ENCODE results near the gene FER1L5. TPM values are rescaled to one million over a fixed set of nuclear protein-coding genes. Genes with fewer than 3 reads are reported as not detected.

Gene FER1L5
- total and polyA plus RNA-seq, 2 experiments from 2014 or later: 0.18 to 0.76 TPM

DNA sequence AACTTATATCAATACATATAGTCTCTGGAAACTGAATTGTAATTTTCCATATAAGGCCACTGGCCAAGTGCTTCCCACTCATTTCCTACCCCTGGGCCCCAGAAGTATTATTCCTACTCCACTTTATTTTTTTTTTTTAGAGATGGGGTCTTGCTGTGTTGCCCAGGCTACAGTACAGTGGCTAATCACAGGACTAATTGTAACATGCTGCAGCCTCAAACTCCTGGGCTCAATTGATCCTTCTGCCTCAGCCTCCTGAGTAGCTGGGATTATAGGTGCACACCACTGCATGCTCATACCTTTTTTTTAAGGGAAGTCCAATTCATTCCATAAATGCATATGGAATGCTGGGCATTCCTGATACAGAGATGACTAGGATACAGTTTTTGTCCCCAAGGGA, 111.8 kb downstream of the FER1L5 start:
- H3K27me3 Mint-ChIP-seq (ENCODE audit: insufficient read depth, low read depth, poor library complexity): peaks cover 13% of the 10 kb centered on the region
- no peaks in the 10 kb centered on the region for H3K79me2 ChIP-seq (replicated peaks; ENCODE audit: insufficient read depth)
- no peak overlapping the region for H3K27ac ChIP-seq (ENCODE audit: low read depth)
- DNase-seq (ENCODE audit: low spot score) (no peak), ATAC-seq (no peak)
- no peak overlapping the region for H3K4me3 Mint-ChIP-seq
- no peak overlapping the region for H2AFZ ChIP-seq
- H3F3A ChIP-seq (replicated peaks; ENCODE audit: low read depth): no peaks in the 10 kb centered on the region
- no peaks in the 10 kb centered on the region for H3K36me3 Mint-ChIP-seq (ENCODE audit: low read depth)
- no peaks in the 10 kb centered on the region for H3K9me3 Mint-ChIP-seq
- H3K4me1 Mint-ChIP-seq: peaks cover 8% of the 10 kb centered on the region
- TF ChIP-seq EZH2 (IDR thresholded peaks at IDR 0.05; ENCODE audit: low read depth, unreplicated experiment) (no peak), JUNB (IDR thresholded peaks at IDR 0.05; ENCODE audit: unreplicated experiment) (no peak), ZNF114 (CRISPR knock-in tag; IDR thresholded peaks at IDR 0.05) (no peak), ZNF331 (CRISPR knock-in tag; IDR thresholded peaks at IDR 0.05; ENCODE audit: low read depth) (no peak), CREB1 (CRISPR knock-in tag; IDR thresholded peaks at IDR 0.05; ENCODE audit: low read depth) (no peak), STAT1 (IDR thresholded peaks at IDR 0.05; ENCODE audit: unreplicated experiment) (no peak), EZH2phosphoT487 (IDR thresholded peaks at IDR 0.05; ENCODE audit: unreplicated experiment) (no peak), POLR2AphosphoS5 (IDR thresholded peaks at IDR 0.05; ENCODE audit: low read depth) (no peak), NANOG (IDR thresholded peaks at IDR 0.05; ENCODE audit: borderline replicate concordance) (no peak)
- TF ChIP-seq, protein P1, sequence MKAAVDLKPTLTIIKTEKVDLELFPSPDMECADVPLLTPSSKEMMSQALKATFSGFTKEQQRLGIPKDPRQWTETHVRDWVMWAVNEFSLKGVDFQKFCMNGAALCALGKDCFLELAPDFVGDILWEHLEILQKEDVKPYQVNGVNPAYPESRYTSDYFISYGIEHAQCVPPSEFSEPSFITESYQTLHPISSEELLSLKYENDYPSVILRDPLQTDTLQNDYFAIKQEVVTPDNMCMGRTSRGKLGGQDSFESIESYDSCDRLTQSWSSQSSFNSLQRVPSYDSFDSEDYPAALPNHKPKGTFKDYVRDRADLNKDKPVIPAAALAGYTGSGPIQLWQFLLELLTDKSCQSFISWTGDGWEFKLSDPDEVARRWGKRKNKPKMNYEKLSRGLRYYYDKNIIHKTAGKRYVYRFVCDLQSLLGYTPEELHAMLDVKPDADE (IDR thresholded peaks at IDR 0.05): no peak
- TF ChIP-seq, protein P2, sequence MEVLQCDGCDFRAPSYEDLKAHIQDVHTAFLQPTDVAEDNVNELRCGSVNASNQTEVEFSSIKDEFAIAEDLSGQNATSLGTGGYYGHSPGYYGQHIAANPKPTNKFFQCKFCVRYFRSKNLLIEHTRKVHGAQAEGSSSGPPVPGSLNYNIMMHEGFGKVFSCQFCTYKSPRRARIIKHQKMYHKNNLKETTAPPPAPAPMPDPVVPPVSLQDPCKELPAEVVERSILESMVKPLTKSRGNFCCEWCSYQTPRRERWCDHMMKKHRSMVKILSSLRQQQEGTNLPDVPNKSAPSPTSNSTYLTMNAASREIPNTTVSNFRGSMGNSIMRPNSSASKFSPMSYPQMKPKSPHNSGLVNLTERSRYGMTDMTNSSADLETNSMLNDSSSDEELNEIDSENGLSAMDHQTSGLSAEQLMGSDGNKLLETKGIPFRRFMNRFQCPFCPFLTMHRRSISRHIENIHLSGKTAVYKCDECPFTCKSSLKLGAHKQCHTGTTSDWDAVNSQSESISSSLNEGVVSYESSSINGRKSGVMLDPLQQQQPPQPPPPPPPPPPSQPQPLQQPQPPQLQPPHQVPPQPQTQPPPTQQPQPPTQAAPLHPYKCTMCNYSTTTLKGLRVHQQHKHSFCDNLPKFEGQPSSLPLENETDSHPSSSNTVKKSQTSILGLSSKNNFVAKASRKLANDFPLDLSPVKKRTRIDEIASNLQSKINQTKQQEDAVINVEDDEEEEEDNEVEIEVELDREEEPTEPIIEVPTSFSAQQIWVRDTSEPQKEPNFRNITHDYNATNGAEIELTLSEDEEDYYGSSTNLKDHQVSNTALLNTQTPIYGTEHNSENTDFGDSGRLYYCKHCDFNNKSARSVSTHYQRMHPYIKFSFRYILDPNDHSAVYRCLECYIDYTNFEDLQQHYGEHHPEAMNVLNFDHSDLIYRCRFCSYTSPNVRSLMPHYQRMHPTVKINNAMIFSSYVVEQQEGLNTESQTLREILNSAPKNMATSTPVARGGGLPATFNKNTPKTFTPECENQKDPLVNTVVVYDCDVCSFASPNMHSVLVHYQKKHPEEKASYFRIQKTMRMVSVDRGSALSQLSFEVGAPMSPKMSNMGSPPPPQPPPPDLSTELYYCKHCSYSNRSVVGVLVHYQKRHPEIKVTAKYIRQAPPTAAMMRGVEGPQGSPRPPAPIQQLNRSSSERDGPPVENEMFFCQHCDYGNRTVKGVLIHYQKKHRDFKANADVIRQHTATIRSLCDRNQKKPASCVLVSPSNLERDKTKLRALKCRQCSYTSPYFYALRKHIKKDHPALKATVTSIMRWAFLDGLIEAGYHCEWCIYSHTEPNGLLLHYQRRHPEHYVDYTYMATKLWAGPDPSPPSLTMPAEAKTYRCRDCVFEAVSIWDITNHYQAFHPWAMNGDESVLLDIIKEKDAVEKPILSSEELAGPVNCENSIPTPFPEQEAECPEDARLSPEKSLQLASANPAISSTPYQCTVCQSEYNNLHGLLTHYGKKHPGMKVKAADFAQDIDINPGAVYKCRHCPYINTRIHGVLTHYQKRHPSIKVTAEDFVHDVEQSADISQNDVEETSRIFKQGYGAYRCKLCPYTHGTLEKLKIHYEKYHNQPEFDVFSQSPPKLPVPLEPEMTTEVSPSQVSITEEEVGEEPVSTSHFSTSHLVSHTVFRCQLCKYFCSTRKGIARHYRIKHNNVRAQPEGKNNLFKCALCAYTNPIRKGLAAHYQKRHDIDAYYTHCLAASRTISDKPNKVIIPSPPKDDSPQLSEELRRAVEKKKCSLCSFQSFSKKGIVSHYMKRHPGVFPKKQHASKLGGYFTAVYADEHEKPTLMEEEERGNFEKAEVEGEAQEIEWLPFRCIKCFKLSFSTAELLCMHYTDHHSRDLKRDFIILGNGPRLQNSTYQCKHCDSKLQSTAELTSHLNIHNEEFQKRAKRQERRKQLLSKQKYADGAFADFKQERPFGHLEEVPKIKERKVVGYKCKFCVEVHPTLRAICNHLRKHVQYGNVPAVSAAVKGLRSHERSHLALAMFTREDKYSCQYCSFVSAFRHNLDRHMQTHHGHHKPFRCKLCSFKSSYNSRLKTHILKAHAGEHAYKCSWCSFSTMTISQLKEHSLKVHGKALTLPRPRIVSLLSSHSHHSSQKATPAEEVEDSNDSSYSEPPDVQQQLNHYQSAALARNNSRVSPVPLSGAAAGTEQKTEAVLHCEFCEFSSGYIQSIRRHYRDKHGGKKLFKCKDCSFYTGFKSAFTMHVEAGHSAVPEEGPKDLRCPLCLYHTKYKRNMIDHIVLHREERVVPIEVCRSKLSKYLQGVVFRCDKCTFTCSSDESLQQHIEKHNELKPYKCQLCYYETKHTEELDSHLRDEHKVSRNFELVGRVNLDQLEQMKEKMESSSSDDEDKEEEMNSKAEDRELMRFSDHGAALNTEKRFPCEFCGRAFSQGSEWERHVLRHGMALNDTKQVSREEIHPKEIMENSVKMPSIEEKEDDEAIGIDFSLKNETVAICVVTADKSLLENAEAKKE (CRISPR knock-in tag; IDR thresholded peaks at IDR 0.05): no peak
- TF ChIP-seq, protein P3, sequence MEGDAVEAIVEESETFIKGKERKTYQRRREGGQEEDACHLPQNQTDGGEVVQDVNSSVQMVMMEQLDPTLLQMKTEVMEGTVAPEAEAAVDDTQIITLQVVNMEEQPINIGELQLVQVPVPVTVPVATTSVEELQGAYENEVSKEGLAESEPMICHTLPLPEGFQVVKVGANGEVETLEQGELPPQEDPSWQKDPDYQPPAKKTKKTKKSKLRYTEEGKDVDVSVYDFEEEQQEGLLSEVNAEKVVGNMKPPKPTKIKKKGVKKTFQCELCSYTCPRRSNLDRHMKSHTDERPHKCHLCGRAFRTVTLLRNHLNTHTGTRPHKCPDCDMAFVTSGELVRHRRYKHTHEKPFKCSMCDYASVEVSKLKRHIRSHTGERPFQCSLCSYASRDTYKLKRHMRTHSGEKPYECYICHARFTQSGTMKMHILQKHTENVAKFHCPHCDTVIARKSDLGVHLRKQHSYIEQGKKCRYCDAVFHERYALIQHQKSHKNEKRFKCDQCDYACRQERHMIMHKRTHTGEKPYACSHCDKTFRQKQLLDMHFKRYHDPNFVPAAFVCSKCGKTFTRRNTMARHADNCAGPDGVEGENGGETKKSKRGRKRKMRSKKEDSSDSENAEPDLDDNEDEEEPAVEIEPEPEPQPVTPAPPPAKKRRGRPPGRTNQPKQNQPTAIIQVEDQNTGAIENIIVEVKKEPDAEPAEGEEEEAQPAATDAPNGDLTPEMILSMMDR (conservative IDR thresholded peaks at IDR 0.05; ENCODE audit: low read depth in 2 of 2): no peak
- TF ChIP-seq, protein P4, sequence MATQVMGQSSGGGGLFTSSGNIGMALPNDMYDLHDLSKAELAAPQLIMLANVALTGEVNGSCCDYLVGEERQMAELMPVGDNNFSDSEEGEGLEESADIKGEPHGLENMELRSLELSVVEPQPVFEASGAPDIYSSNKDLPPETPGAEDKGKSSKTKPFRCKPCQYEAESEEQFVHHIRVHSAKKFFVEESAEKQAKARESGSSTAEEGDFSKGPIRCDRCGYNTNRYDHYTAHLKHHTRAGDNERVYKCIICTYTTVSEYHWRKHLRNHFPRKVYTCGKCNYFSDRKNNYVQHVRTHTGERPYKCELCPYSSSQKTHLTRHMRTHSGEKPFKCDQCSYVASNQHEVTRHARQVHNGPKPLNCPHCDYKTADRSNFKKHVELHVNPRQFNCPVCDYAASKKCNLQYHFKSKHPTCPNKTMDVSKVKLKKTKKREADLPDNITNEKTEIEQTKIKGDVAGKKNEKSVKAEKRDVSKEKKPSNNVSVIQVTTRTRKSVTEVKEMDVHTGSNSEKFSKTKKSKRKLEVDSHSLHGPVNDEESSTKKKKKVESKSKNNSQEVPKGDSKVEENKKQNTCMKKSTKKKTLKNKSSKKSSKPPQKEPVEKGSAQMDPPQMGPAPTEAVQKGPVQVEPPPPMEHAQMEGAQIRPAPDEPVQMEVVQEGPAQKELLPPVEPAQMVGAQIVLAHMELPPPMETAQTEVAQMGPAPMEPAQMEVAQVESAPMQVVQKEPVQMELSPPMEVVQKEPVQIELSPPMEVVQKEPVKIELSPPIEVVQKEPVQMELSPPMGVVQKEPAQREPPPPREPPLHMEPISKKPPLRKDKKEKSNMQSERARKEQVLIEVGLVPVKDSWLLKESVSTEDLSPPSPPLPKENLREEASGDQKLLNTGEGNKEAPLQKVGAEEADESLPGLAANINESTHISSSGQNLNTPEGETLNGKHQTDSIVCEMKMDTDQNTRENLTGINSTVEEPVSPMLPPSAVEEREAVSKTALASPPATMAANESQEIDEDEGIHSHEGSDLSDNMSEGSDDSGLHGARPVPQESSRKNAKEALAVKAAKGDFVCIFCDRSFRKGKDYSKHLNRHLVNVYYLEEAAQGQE (IDR thresholded peaks at IDR 0.05; ENCODE audit: unreplicated experiment): no peak
- no peak overlapping the region for H3K27ac Mint-ChIP-seq
- H3K9me2 ChIP-seq (ENCODE audit: insufficient read depth): no peaks in the 10 kb centered on the region
- no peak overlapping the region for H3K4me3 ChIP-seq
- H3K4me1 ChIP-seq (ENCODE audit: insufficient read depth): no peaks in the 10 kb centered on the region; the same call in 1 of the 2 replicates
- no peaks in the 10 kb centered on the region for H4K20me1 ChIP-seq (replicated peaks; ENCODE audit: insufficient read depth)
- H3K4me2 ChIP-seq: no peak overlapping the region
- H3K27me3 ChIP-seq (ENCODE audit: insufficient read depth): no peaks in the 10 kb centered on the region
- no peaks in the 10 kb centered on the region for H3K36me3 ChIP-seq (ENCODE audit: insufficient read depth)
